ENCODE measurements around the gene LGALS14.

DNA sequence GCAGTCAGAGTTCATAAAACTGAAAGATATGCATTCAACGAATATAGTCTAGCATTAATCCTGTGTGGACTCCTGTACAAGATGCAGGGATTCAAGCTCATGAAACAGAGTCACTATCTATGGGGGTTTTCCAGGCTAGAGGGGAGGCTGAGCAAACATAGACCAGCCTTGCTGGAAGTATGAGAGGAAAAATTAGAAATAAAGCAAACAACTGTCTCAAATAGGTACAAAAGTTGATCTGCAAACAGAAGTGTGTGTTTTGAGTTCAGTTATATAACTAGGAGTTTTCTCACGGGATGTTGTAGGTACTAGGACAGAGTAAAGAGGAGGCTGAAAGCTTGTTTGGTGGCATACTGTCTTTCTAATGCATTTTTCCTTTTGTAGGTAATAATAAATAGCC, 8.5 kb upstream of the LGALS14 start:
- TF ChIP-seq CTCF (conservative IDR thresholded peaks at IDR 0.05; ENCODE audit: low read length) = no peak
- no peak for TF ChIP-seq EZH2phosphoT487 (IDR thresholded peaks at IDR 0.05; ENCODE audit: borderline replicate concordance, low read depth, low read length)

Measured in OCI-LY7 (cell line).